ENCODE measurements around the gene TRIML1. TPM values are rescaled to one million over a fixed set of nuclear protein-coding genes. Genes with fewer than 3 reads are reported as not detected.

The TRIML1 gene
- total RNA-seq, 1 experiment from 2014 or later = not detected

DNA sequence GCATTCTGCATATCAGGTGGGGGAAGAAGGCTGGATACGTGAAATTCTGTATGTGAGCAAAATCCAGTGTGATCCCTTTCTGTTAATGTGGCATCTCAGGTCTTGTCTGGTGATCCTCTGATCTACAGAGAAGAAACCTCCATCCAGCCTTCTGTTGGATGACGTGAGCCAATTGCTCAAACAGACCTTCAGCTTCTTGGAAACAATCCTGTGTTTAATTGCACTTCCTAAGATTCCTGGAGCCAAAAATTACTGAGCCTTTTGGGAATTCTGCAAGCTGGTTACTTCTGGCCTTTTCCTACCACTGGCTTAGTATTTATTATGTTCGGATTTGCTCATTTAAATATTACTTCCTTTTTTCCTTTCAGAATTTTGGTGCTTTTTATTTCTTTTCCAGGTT lies 51.2 kb downstream of the TRIML1 start:
- TF ChIP-seq, protein P1, sequence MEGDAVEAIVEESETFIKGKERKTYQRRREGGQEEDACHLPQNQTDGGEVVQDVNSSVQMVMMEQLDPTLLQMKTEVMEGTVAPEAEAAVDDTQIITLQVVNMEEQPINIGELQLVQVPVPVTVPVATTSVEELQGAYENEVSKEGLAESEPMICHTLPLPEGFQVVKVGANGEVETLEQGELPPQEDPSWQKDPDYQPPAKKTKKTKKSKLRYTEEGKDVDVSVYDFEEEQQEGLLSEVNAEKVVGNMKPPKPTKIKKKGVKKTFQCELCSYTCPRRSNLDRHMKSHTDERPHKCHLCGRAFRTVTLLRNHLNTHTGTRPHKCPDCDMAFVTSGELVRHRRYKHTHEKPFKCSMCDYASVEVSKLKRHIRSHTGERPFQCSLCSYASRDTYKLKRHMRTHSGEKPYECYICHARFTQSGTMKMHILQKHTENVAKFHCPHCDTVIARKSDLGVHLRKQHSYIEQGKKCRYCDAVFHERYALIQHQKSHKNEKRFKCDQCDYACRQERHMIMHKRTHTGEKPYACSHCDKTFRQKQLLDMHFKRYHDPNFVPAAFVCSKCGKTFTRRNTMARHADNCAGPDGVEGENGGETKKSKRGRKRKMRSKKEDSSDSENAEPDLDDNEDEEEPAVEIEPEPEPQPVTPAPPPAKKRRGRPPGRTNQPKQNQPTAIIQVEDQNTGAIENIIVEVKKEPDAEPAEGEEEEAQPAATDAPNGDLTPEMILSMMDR (conservative IDR thresholded peaks at IDR 0.05) = no peak
- Histone ChIP-seq H2BK12ac (ENCODE audit: insufficient read length, low read depth, low read length) (no peak overlapping the region), H3K4me2 (ENCODE audit: insufficient read depth, insufficient read length, low read length) (no peak overlapping the region), H2BK15ac (ENCODE audit: low read depth, low read length) (no peak overlapping the region), H2BK120ac (ENCODE audit: low read depth, low read length, poor library complexity, severe bottlenecking) (no peak overlapping the region), H3K23me2 (ENCODE audit: insufficient read length, low read depth, low read length, poor library complexity, severe bottlenecking) (no peaks in the 10 kb centered on the region), H3K79me2 (ENCODE audit: insufficient read depth, low read length) (no peaks in the 10 kb centered on the region), H3K4me1 (ENCODE audit: insufficient read depth, low read length) (no peaks in the 10 kb centered on the region), H2AK5ac (ENCODE audit: insufficient read length, low read length) (no peak overlapping the region), H2BK20ac (ENCODE audit: low read depth, low read length, poor library complexity, severe bottlenecking) (no peak overlapping the region), H4K20me1 (ENCODE audit: control insufficient read depth, insufficient read depth, insufficient read length) (no peaks in the 10 kb centered on the region), H3K27me3 (ENCODE audit: insufficient read depth, low read length) (no peaks in the 10 kb centered on the region), H3K9me3 (ENCODE audit: control insufficient read depth, low read depth, low read length) (no peaks in the 10 kb centered on the region), H3K9ac (ENCODE audit: extremely low read depth, insufficient read length, low read length) (no peak overlapping the region), H3K23ac (ENCODE audit: insufficient read length, low read depth, low read length) (no peak overlapping the region), H2AFZ (ENCODE audit: low read length) (no peak overlapping the region), H4K5ac (ENCODE audit: insufficient read length, low read depth, low read length) (no peak overlapping the region), H3K79me1 (ENCODE audit: insufficient read depth, low read depth, low read length, poor library complexity, severe bottlenecking) (no peaks in the 10 kb centered on the region), H3T11ph (ENCODE audit: low read length) (no peak overlapping the region), H3K4ac (ENCODE audit: low read depth, low read length) (no peak overlapping the region), H3K56ac (ENCODE audit: insufficient read length, low read depth, low read length) (no peak overlapping the region), H3K14ac (ENCODE audit: insufficient read depth, low read length) (no peak overlapping the region), H4K91ac (ENCODE audit: insufficient read length, low read depth, low read length) (no peak overlapping the region), H3K27ac (ENCODE audit: insufficient read length, low read depth, low read length) (no peak overlapping the region), H2BK5ac (ENCODE audit: insufficient read length, low read length) (no peak overlapping the region), H3K18ac (ENCODE audit: insufficient read length, low read depth, low read length) (no peak overlapping the region), H4K8ac (replicated peaks; ENCODE audit: insufficient read length, low read depth, low read length) (no peak overlapping the region)
- no peaks in the 10 kb centered on the region for H3K27me3 Mint-ChIP-seq (ENCODE audit: low read depth)
- peaks cover 0 to 4% of the 10 kb centered on the region in 2 experiments; a peak in 3 of 4 replicates for H3K4me1 Mint-ChIP-seq
- no peak overlapping the region for H3K4me3 Mint-ChIP-seq
- peaks cover 0 to 3% of the 10 kb centered on the region in 2 experiments; a peak in 1 of 5 replicates for H3K9me3 Mint-ChIP-seq
- H3K36me3 Mint-ChIP-seq (ENCODE audit: insufficient read depth in 1 of 3, low read depth in 3 of 3) = 0 out of 7 replicates have a peak, but pooled peaks cover 0 to 3% (median 0%) of the 10 kb centered on the region in 3 experiments
- no peak overlapping the region for H3K27ac Mint-ChIP-seq
- WGBS (ENCODE audit: extremely low coverage, insufficient read length, low lambda C conversion rate) = no CpG with 5 or more reads among the region's 3 CpGs
- no peak for DNase-seq
